K562 (cell line): Measurements from ENCODE around the gene DPP10. TPM values are rescaled to one million over a fixed set of nuclear protein-coding genes. Genes with fewer than 3 reads are reported as not detected.

Experiments used
- ATAC-seq: fragments of 200-7000 bp; cut with Tn5 transposase; 3 replicates; pipeline ENCODE4 v1.9.1; 2020; ENCODE audit warnings: moderate library complexity
- BruUV-seq: library from RNA; stranded (reverse); fragments of 400-500 nt; replicated peaks from 2 replicates; lab custom pipeline; 2021; lab: Mats Ljungman, UMichigan
- CTCF ChIA-PET: fragments of 300-600 bp; formaldehyde crosslinking; extraction: SDS; loops from one replicate; lab custom pipeline; 2021; ENCODE audit warnings: low intra/inter-chr PET ratio; lab: Yijun Ruan, JAX
- POLR2A ChIA-PET: fragments of 300-600, 350-650 bp; sonication (Branson Sonifier 250); formaldehyde crosslinking; extraction: SDS; loops from one replicate; lab custom pipeline; 2021; ENCODE audit warnings: antibody characterized with exemption, inconsistent platforms; lab: Yijun Ruan, JAX
- DNase-seq, 4 experiments: peaks; one replicate each; pipeline versions ENCODE4 v3.0.0 to v3.0.0-alpha.2; 2011 to 2018; ENCODE audit warnings: low spot score in 3 of 4, mixed read lengths in 3 of 4; ENCODE audit errors: extremely low read depth in 1 of 4
- FAIRE-seq: peaks from 2 replicates; lab custom pipeline; 2011; peaks lifted over from hg19 to GRCh38; lab: Jason Lieb, UNC
- H2AFZ ChIP-seq: 2 replicates; pipeline ENCODE4 v1.6.0; 2011; ENCODE audit warnings: low read depth, low read length, control low read depth, inconsistent platforms
- H3K27ac ChIP-seq: fragments of 200-600 bp; 3 replicates; pipeline ENCODE4 v1.8.0; 2011; ENCODE audit warnings: low read depth, mild to moderate bottlenecking, control low read depth, inconsistent platforms, low read length, moderate library complexity, mixed read lengths; ENCODE audit errors: extremely low read depth
- H3K27me3 ChIP-seq, 2 experiments: fragments of 300-600 bp in 1 of 2; 2 replicates in 1 of 2; 3 replicates in 1 of 2; pipeline versions ENCODE4 v1.6.0 to v1.8.0; 2011; ENCODE audit warnings: inconsistent platforms in 2 of 2, low read length in 2 of 2, mild to moderate bottlenecking in 1 of 2, mixed read lengths in 1 of 2, moderate library complexity in 1 of 2; ENCODE audit not compliant: control insufficient read depth in 2 of 2, insufficient read depth in 2 of 2
- H3K36me3 ChIP-seq: fragments of 300-600 bp; 3 replicates; pipeline ENCODE4 v1.8.0; 2011; ENCODE audit warnings: mild to moderate bottlenecking, low read length, inconsistent platforms; ENCODE audit not compliant: control insufficient read depth, insufficient read depth
- H3K4me1 ChIP-seq, 2 experiments: fragments of 200-600 bp in 1 of 2; replicated peaks in 1 of 2; 2 replicates in 1 of 2; 3 replicates in 1 of 2; pipeline versions ENCODE4 v1.5.1 to v1.8.0; 2011; ENCODE audit warnings: inconsistent platforms in 2 of 2, low read length in 2 of 2, mild to moderate bottlenecking in 1 of 2, mixed read lengths in 1 of 2, moderate library complexity in 1 of 2; ENCODE audit not compliant: control insufficient read depth in 2 of 2, insufficient read depth in 2 of 2
- H3K4me2 ChIP-seq: 2 replicates; pipeline ENCODE4 v1.6.1; 2011; ENCODE audit warnings: low read length, control low read depth, inconsistent platforms, mixed read lengths; ENCODE audit not compliant: insufficient read depth
- H3K4me3 ChIP-seq: fragments of 200-600 bp; sonication (generic), shearing (Covaris generic); 2 replicates; pipeline ENCODE4 v1.5.1; 2016; ENCODE audit warnings: control low read depth, inconsistent platforms
- H3K79me2 ChIP-seq: fragments of 200-600 bp; 3 replicates; pipeline ENCODE4 v1.8.0; 2011; ENCODE audit warnings: low read length, inconsistent platforms; ENCODE audit not compliant: control insufficient read depth, insufficient read depth
- H3K9ac ChIP-seq, 2 experiments: 2 replicates each; pipeline versions ENCODE4 v1.6.0 to v1.6.1; 2011; ENCODE audit warnings: low read depth in 2 of 2, low read length in 2 of 2, control low read depth in 1 of 2, inconsistent platforms in 1 of 2, mild to moderate bottlenecking in 1 of 2, mixed read lengths in 1 of 2; ENCODE audit not compliant: insufficient read depth in 1 of 2
- H3K9me1 ChIP-seq: one replicate; pipeline ENCODE4 v1.6.0; 2011; ENCODE audit warnings: inconsistent platforms, mild to moderate bottlenecking, low read length, moderate library complexity; ENCODE audit not compliant: control insufficient read depth, insufficient read depth
- H3K9me3 ChIP-seq: replicated peaks from 2 replicates; pipeline ENCODE4 v1.5.1; 2011; ENCODE audit warnings: low read depth, low read length, inconsistent platforms; ENCODE audit not compliant: control insufficient read depth, insufficient read depth
- H4K20me1 ChIP-seq: replicated peaks from 2 replicates; pipeline ENCODE4 v1.6.1; 2011; ENCODE audit warnings: low read length, inconsistent platforms, mixed read lengths; ENCODE audit not compliant: control insufficient read depth, insufficient read depth
- ARID4B ChIP-seq: sonication (generic); formaldehyde crosslinking; IDR thresholded peaks from 2 replicates; pipeline ENCODE4 v1.8.0; 2022; ENCODE audit warnings: mild to moderate bottlenecking, missing genetic modification reagents
- BHLHE40 ChIP-seq: IDR thresholded peaks from 2 replicates; pipeline ENCODE4 v1.6.1; 2011; ENCODE audit warnings: low read length, improper control_type of control experiment
- L3MBTL2 ChIP-seq: fragments of 450-650 bp; IDR thresholded peaks from 2 replicates; pipeline ENCODE4 v1.6.1; 2016; ENCODE audit warnings: mild to moderate bottlenecking, moderate library complexity
- ZBTB12 ChIP-seq: fragments of 250-450 bp; sonication (Bioruptor Pico); IDR thresholded peaks from 2 replicates; pipeline ENCODE4 v1.4.0; 2020
- ZBTB34 ChIP-seq: fragments of 250-450 bp; sonication (Bioruptor Pico); IDR thresholded peaks from 2 replicates; pipeline ENCODE4 v1.8.0; 2021; ENCODE audit warnings: mild to moderate bottlenecking, moderate library complexity
- ZNF609 ChIP-seq: sonication (generic); formaldehyde crosslinking; IDR thresholded peaks from 2 replicates; pipeline ENCODE4 v1.8.1; 2023; ENCODE audit warnings: missing genetic modification reagents, mild to moderate bottlenecking, borderline replicate concordance
- ZNF76 ChIP-seq: fragments of 250-450 bp; sonication (Bioruptor Pico); IDR thresholded peaks from 2 replicates; pipeline ENCODE4 v1.4.0; 2020; ENCODE audit warnings: mild to moderate bottlenecking, moderate library complexity, borderline replicate concordance
- WGBS: fragments of 100-300 bp; shearing (Covaris generic); methylation state at CpG from one replicate; pipeline ENCODE4 v1.1.6; 2016; ENCODE audit warnings: low coverage, mixed read lengths; ENCODE audit not compliant: insufficient coverage; ENCODE audit errors: missing lambda C conversion rate; 5-methylcytosine and 5-hydroxymethylcytosine counted together
- in situ Hi-C: fragments of 300-500 bp; cut with MboI; formaldehyde crosslinking; loops from 4 replicates; pipeline ENCODE4 v1.15.0; 2018; ENCODE audit warnings: inconsistent platforms, mixed read lengths
- intact Hi-C: fragments of 100-400 bp; cut with micrococcal nuclease; formaldehyde crosslinking; loops from 2 replicates; pipeline ENCODE4 v1.14.2; 2022
- polyA plus RNA-seq, 8 experiments: library from polyadenylated mRNA; depleted of rRNA in 4 of 8; stranded (reverse) in 5 of 8; unstranded in 3 of 8; fragments of >200 nt; fragmentation: Nextera tagmentation in 2 of 8; fragmentation: Illumina TruSeq in 1 of 8; extraction: Ambion mirVana in 2 of 8; extraction: Trizol in 1 of 8; gene quantifications; 2 replicates each; pipeline versions ENCODE4 v1.2.1 to v1.2.3, GENCODE V29; 2011 to 2014; ENCODE audit warnings: inconsistent platforms in 1 of 8, missing spikeins in 1 of 8
- total RNA-seq, 7 experiments: library from RNA; depleted of rRNA in 6 of 7; stranded (reverse); fragments of >200 nt in 6 of 7; fragmentation: Illumina TruSeq in 2 of 7; extraction: Trizol in 2 of 7; gene quantifications; 2 replicates each; pipeline versions ENCODE4 v1.2.1 to v1.2.3, GENCODE V29; 2011 to 2021; ENCODE audit warnings: low replicate concordance in 1 of 7

Gene DPP10
- total and polyA plus RNA-seq, 9 of the 15 experiments (the other 6 are each of a cell fraction or from before 2014, with no cell fraction given), result not detected

GRCh38 chr2:115596659-115597375, 1154.4 kb downstream of the DPP10 start:
- Histone ChIP-seq H2AFZ (no peak overlapping the region), H4K20me1 (no peaks in the 10 kb centered on the region), H3K79me2 (no peaks in the 10 kb centered on the region), H3K36me3 (no peaks in the 10 kb centered on the region), H3K9ac (no peak overlapping the region), H3K9me1 (no peaks in the 10 kb centered on the region), H3K4me1 (no peaks in the 10 kb centered on the region), H3K9me3 (no peaks in the 10 kb centered on the region; the same call in 1 of the 2 replicates), H3K4me3 (no peak overlapping the region), H3K27me3 (no peaks in the 10 kb centered on the region), H3K4me2 (no peak overlapping the region), H3K27ac (no peak overlapping the region)
- WGBS, result 0% methylated on average over 3 of the region's 3 CpGs
- in situ Hi-C loops, result no loop called here
- CTCF ChIA-PET, result no interaction called here
- DNase-seq (no peak), ATAC-seq (no peak), FAIRE-seq (no peak)
- no TSS peak for BruUV-seq
- POLR2A ChIA-PET, result no interaction called here
- intact Hi-C loops, result no loop called here
- no peak for TF ChIP-seq L3MBTL2
- no peak for TF ChIP-seq ZBTB12 (CRISPR knock-in tag)
- no peak for TF ChIP-seq ZNF609 (CRISPR knock-in tag)
- TF ChIP-seq ZBTB34 (CRISPR knock-in tag), result no peak
- TF ChIP-seq BHLHE40, result no peak
- no peak for TF ChIP-seq ZNF76 (CRISPR knock-in tag)
- TF ChIP-seq ARID4B (CRISPR knock-in tag), result no peak
